Suprapubic skin (tissue), 4 donors: Measurements from ENCODE around the gene CHRNA4. TPM values are rescaled to one million over a fixed set of nuclear protein-coding genes. Genes with fewer than 3 reads are reported as not detected.

Source experiments
- DNase-seq, 2 donors: peaks; one replicate each; pipeline ENCODE4 v3.0.0-alpha.2; 2019; ENCODE audit warnings: low spot score in 2 of 2
- H3K27ac ChIP-seq: fragments of 200-600 bp; sonication (generic); one replicate; pipeline ENCODE4 v1.5.1; 2019
- H3K27me3 ChIP-seq: fragments of 200-600 bp; sonication (generic); one replicate; pipeline ENCODE4 v1.5.1; 2019
- H3K36me3 ChIP-seq: fragments of 200-600 bp; sonication (generic); one replicate; pipeline ENCODE4 v1.5.1; 2019
- H3K4me1 ChIP-seq: fragments of 200-600 bp; sonication (generic); one replicate; pipeline ENCODE4 v1.5.1; 2019
- H3K4me3 ChIP-seq: fragments of 200-600 bp; sonication (generic); one replicate; pipeline ENCODE4 v1.5.1; 2019; ENCODE audit warnings: mild to moderate bottlenecking
- H3K9me3 ChIP-seq: fragments of 200-600 bp; sonication (generic); one replicate; pipeline ENCODE4 v1.5.1; 2019
- EP300 ChIP-seq: sonication (generic); formaldehyde crosslinking; IDR thresholded peaks from one replicate; pipeline ENCODE4 v1.6.1; 2017; ENCODE audit warnings: antibody characterized with exemption
- POLR2A ChIP-seq, 2 donors: fragments of 450-650 bp; IDR thresholded peaks; one replicate each; pipeline ENCODE4 v1.6.1; 2017; ENCODE audit warnings: antibody characterized with exemption in 2 of 2, mild to moderate bottlenecking in 2 of 2, moderate library complexity in 2 of 2
- POLR2AphosphoS5 ChIP-seq, 3 donors: sonication (generic); formaldehyde crosslinking; IDR thresholded peaks; one replicate each; pipeline ENCODE4 v1.6.1; 2017; ENCODE audit warnings: antibody characterized with exemption in 3 of 3
- WGBS: methylation state at CpG from one replicate; pipeline ENCODE4 v1.1.5; 2018; 5-methylcytosine and 5-hydroxymethylcytosine counted together
- total RNA-seq, 4 donors: library from RNA; depleted of rRNA; stranded (reverse); fragments of >200 nt; gene quantifications; one replicate each; pipeline ENCODE4 v1.1.0, GENCODE V29; 2016
- TF ChIP-seq, protein P1 (sequence below), 2 donors: fragments of 200-600 bp in 1 of 2; fragments of 450-650 bp in 1 of 2; sonication (generic) in 1 of 2; IDR thresholded peaks; one replicate each; pipeline ENCODE4 v1.5.1; 2016 to 2019; ENCODE audit warnings: antibody characterized with exemption in 2 of 2, mild to moderate bottlenecking in 1 of 2, moderate library complexity in 1 of 2

Gene CHRNA4
- total RNA-seq, 4 donors from 2014 or later = not detected

GRCh38 chr20:63305393-63305792 is 55.8 kb downstream of the CHRNA4 start:
- Histone ChIP-seq H3K27ac (no peak overlapping the region), H3K4me3 (no peak overlapping the region), H3K9me3 (no peaks in the 10 kb centered on the region), H3K36me3 (no peaks in the 10 kb centered on the region), H3K4me1 (no peaks in the 10 kb centered on the region), H3K27me3 (peaks cover 77% of the 10 kb centered on the region)
- no CpG with 5 or more reads among the region's 8 CpGs for WGBS
- DNase-seq = no peak
- TF ChIP-seq POLR2AphosphoS5 (IDR thresholded peaks at IDR 0.05) (no peak), POLR2A (IDR thresholded peaks at IDR 0.05) (no peak), EP300 (no peak)
- TF ChIP-seq, protein P1, sequence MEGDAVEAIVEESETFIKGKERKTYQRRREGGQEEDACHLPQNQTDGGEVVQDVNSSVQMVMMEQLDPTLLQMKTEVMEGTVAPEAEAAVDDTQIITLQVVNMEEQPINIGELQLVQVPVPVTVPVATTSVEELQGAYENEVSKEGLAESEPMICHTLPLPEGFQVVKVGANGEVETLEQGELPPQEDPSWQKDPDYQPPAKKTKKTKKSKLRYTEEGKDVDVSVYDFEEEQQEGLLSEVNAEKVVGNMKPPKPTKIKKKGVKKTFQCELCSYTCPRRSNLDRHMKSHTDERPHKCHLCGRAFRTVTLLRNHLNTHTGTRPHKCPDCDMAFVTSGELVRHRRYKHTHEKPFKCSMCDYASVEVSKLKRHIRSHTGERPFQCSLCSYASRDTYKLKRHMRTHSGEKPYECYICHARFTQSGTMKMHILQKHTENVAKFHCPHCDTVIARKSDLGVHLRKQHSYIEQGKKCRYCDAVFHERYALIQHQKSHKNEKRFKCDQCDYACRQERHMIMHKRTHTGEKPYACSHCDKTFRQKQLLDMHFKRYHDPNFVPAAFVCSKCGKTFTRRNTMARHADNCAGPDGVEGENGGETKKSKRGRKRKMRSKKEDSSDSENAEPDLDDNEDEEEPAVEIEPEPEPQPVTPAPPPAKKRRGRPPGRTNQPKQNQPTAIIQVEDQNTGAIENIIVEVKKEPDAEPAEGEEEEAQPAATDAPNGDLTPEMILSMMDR (IDR thresholded peaks at IDR 0.05) = no peak

DNA sequence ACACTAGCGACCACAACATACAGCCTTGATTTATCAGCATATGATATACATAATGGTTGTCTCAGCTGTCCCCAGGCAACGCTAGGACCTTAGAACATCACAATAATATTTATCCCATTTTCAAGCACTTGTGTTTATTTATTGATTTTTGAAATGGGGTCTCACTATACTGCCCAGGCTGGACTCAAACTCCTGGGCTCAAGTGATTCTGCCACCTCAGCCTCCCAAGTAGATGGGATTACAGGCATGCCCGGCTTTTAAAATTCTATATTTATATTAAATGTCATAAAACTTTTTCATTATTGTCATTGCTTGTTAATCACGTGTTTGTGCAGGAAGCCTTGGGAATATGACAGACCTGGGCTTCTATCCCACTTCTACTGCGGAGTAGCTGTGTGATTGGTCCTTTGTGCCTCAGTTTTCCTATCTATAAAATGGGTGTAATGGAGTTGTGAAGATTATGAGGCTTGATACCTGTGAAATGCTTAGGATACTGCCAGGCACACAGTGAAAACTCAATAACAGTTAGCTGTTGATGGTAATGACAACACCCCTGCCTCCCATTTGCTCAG is 58.0 kb downstream of the CHRNA4 start:
- no peak overlapping the region for H3K4me3 ChIP-seq

GRCh38 chr20:63301671-63302070 is 59.5 kb downstream of the CHRNA4 start:
- WGBS = 95% methylated on average over 1 of the region's 1 CpG
- H3K4me3 ChIP-seq = no peak overlapping the region
- H3K4me1 ChIP-seq = no peaks in the 10 kb centered on the region
- H3K27me3 ChIP-seq = peaks cover 79% of the 10 kb centered on the region
- H3K36me3 ChIP-seq = no peaks in the 10 kb centered on the region
- H3K27ac ChIP-seq = no peak overlapping the region
- TF ChIP-seq POLR2A (IDR thresholded peaks at IDR 0.05) (no peak), POLR2AphosphoS5 (IDR thresholded peaks at IDR 0.05) (no peak), EP300 (no peak)
- TF ChIP-seq, protein P1 (IDR thresholded peaks at IDR 0.05) = no peak
- H3K9me3 ChIP-seq = no peaks in the 10 kb centered on the region
- no peak for DNase-seq

More for the DNA sequence above, 58.0 kb downstream of the CHRNA4 start:
- Histone ChIP-seq H3K4me1 (no peaks in the 10 kb centered on the region), H3K27me3 (peaks cover 79% of the 10 kb centered on the region), H3K36me3 (no peaks in the 10 kb centered on the region), H3K9me3 (no peaks in the 10 kb centered on the region), H3K27ac (no peak overlapping the region)
- no peak for DNase-seq
- no peak for TF ChIP-seq POLR2AphosphoS5 (IDR thresholded peaks at IDR 0.05)
- TF ChIP-seq POLR2A (IDR thresholded peaks at IDR 0.05) = no peak
- TF ChIP-seq, protein P1 (IDR thresholded peaks at IDR 0.05) = no peak
- TF ChIP-seq EP300 = no peak
- WGBS = 63% methylated on average over 5 of the region's 5 CpGs

DNA sequence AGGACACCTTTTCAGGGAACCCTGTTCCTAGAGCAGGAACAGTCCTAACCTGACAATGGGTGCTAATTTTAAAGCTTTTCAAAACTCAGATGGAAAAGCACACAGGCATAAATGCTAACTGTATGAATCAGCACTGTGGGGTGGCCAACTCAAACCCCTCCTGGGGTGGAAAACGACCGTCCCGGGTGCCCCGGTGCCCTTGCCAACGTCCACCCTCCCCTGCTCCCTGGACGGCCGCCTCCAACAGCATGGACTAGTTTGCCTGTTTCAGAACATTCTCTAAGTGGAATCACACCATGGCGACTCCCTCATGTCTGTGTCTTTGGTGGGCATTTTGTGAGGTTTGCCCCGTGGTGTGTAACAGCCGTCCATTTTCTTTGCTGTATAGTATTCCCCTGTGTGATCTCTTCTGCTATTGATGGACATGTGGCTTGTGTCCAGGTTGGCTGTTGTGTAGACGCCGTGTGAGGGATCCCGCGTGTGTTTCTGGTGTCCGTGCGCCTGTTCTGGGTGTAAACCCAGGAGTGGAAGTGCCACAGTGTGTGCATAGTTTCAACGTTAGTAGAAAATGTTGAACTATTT is 62.3 kb downstream of the CHRNA4 start:
- no peak for DNase-seq
- H3K4me3 ChIP-seq = no peak overlapping the region
- H3K27ac ChIP-seq = no peak overlapping the region
- TF ChIP-seq POLR2A (IDR thresholded peaks at IDR 0.05) = no peak
- TF ChIP-seq, protein P1 (IDR thresholded peaks at IDR 0.05) = no peak
- TF ChIP-seq EP300 = no peak
- TF ChIP-seq POLR2AphosphoS5 (IDR thresholded peaks at IDR 0.05) = no peak
- peaks cover 87% of the 10 kb centered on the region for H3K27me3 ChIP-seq
- peaks cover 3% of the 10 kb centered on the region for H3K4me1 ChIP-seq
- no peaks in the 10 kb centered on the region for H3K36me3 ChIP-seq
- no peaks in the 10 kb centered on the region for H3K9me3 ChIP-seq
- WGBS = 86% methylated on average over 17 of the region's 17 CpGs

DNA sequence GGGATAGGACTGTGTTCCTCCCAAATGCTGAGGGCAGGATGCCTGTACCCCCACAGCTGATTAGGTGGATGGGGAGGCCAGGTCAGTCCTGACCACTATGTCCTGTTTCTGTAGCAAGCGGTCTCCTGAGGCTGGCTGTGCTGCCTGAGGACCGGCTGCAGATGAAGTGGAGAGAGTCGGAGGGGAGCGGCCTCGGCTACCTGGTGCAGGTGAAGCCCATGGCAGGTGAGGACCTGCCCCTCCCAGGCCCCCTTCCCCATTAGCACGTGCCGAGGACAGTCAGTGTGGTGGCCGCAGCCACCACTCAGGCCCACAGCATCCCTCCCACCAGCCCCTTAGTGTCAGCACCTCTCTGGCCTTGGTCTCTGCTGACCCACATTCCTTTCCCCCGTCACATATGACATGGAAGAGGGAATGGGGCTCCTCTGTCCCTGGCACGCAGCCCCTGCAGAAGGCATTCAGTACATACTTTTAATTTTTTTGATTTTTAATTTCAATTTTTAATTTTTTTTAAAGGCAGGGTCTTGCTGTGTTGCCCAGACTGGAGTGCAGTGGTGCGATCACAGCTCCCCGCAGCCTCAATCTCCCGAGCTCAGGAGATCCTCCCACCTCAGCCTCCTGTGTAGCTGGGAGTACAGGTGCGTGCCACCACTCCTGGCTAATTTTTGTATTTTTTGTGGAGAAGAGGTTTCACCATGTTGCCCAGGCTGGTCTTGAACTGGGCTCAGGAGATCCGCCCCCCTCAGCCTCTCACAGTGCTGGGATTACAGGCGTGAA is 63.2 kb downstream of the CHRNA4 start:
- DNase-seq = no peak
- no peaks in the 10 kb centered on the region for H3K36me3 ChIP-seq
- H3K27me3 ChIP-seq = peaks cover 95% of the 10 kb centered on the region
- WGBS = 81% methylated on average over 8 of the region's 16 CpGs
- H3K27ac ChIP-seq = no peak overlapping the region
- H3K4me1 ChIP-seq = peaks cover 3% of the 10 kb centered on the region
- no peak for TF ChIP-seq EP300
- TF ChIP-seq, protein P1 (IDR thresholded peaks at IDR 0.05) = no peak
- no peak for TF ChIP-seq POLR2AphosphoS5 (IDR thresholded peaks at IDR 0.05)
- TF ChIP-seq POLR2A (IDR thresholded peaks at IDR 0.05) = no peak
- no peaks in the 10 kb centered on the region for H3K9me3 ChIP-seq
- H3K4me3 ChIP-seq = no peak overlapping the region
